Smooth muscle cell (in vitro differentiated cells): ENCODE data around the gene GOLPH3L. TPM values are rescaled to one million over a fixed set of nuclear protein-coding genes. Genes with fewer than 3 reads are reported as not detected.

ENCODE experiments used
- DNase-seq: peaks from one replicate; lab custom pipeline; 2025; ENCODE audit not compliant: unreplicated experiment; lab: John Stamatoyannopoulos, UW
- H2AFZ ChIP-seq: fragments of 200-600 bp; sonication (generic); 2 replicates; pipeline ENCODE4 v1.6.0; 2016; ENCODE audit warnings: antibody characterized with exemption, low read depth, mild to moderate bottlenecking
- H3F3A ChIP-seq: fragments of 200-600 bp; sonication (generic); 2 replicates; pipeline ENCODE4 v1.6.0; 2017; ENCODE audit warnings: antibody characterized with exemption, low read depth
- H3K27ac ChIP-seq: fragments of 200-600 bp; sonication (generic); 2 replicates; pipeline ENCODE4 v1.5.1; 2016; ENCODE audit warnings: low read depth, mild to moderate bottlenecking
- H3K27me3 ChIP-seq: fragments of 200-600 bp; sonication (generic); 2 replicates; pipeline ENCODE4 v1.6.1; 2016; ENCODE audit warnings: low read depth, mild to moderate bottlenecking
- H3K36me3 ChIP-seq: fragments of 200-600 bp; sonication (generic); 2 replicates; pipeline ENCODE4 v1.5.1; 2016; ENCODE audit warnings: low read depth
- H3K4me1 ChIP-seq: fragments of 200-600 bp; sonication (generic); 2 replicates; pipeline ENCODE4 v1.5.1; 2016; ENCODE audit warnings: low read depth
- H3K4me2 ChIP-seq: fragments of 200-600 bp; sonication (generic); 2 replicates; pipeline ENCODE4 v1.6.0; 2016; ENCODE audit warnings: mild to moderate bottlenecking
- H3K4me3 ChIP-seq: fragments of 200-600 bp; sonication (generic); 2 replicates; pipeline ENCODE4 v1.5.1; 2016; ENCODE audit warnings: mild to moderate bottlenecking
- H3K79me2 ChIP-seq: fragments of 200-600 bp; sonication (generic); 2 replicates; pipeline ENCODE4 v1.6.0; 2016; ENCODE audit warnings: low read depth, mild to moderate bottlenecking
- H3K9ac ChIP-seq: fragments of 200-600 bp; sonication (generic); 2 replicates; pipeline ENCODE4 v1.6.0; 2016; ENCODE audit warnings: low read depth
- H3K9me3 ChIP-seq: fragments of 200-600 bp; sonication (generic); replicated peaks from 2 replicates; pipeline ENCODE4 v1.5.1; 2016; ENCODE audit warnings: low read depth
- H4K20me1 ChIP-seq: fragments of 200-600 bp; sonication (generic); 2 replicates; pipeline ENCODE4 v1.6.0; 2016; ENCODE audit warnings: low read depth
- WGBS: methylation state at CpG from one replicate; pipeline ENCODE4 v1.1.7; 2016; ENCODE audit warnings: low lambda C conversion rate; 5-methylcytosine and 5-hydroxymethylcytosine counted together
- polyA plus RNA-seq: library from polyadenylated mRNA; unstranded; fragments of >200 nt; fragmentation: Nextera tagmentation; extraction: Ambion mirVana; gene quantifications from 2 replicates; pipeline ENCODE4 v1.2.1, GENCODE V29; 2016
- total RNA-seq: library from RNA; depleted of rRNA; stranded (reverse); fragments of >200 nt; gene quantifications from 2 replicates; pipeline ENCODE4 v1.2.3, GENCODE V29; 2014
- TF ChIP-seq, protein P1 (sequence below): fragments of 200-600 bp; sonication (generic); IDR thresholded peaks from 2 replicates; pipeline ENCODE4 v1.5.1; 2017; ENCODE audit warnings: borderline replicate concordance, mild to moderate bottlenecking, antibody characterized with exemption; ENCODE audit not compliant: insufficient read depth, poor library complexity, severe bottlenecking

The GOLPH3L gene
- total and polyA plus RNA-seq, 2 experiments from 2014 or later = 9.9 to 10.7 TPM

DNA sequence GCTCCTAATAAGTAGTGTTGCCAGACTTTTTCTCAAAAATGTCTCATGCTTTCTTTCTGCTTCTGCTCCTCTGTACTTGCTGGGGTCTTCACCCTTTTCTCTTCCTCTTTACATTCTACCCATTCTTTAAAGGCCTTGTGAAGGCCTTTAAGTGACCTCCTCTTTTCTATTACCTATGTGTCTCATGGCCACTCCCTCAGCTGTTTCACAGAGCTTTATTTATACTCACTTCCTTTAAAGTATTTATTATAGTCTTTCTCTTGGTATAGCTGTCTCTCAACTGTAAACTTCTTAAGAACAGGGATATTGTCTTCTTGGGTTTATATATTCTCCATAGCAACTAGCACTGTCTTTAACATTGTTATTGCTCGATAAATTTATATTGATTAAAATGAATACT, 792 bp downstream of the GOLPH3L start:
- H3K4me3 ChIP-seq = peak overlapping the region; percentile 98
- H3K4me2 ChIP-seq = peak overlapping the region; percentile 97
- H3K36me3 ChIP-seq = peaks cover 14% of the 10 kb centered on the region
- H3K9me3 ChIP-seq = no peaks in the 10 kb centered on the region
- peak overlapping the region; percentile 82 for H3K9ac ChIP-seq
- H2AFZ ChIP-seq = no peak overlapping the region
- 63% methylated on average over 1 of the region's 1 CpG for whole genome bisulfite sequencing
- H3K27me3 ChIP-seq = no peaks in the 10 kb centered on the region
- H4K20me1 ChIP-seq = no peaks in the 10 kb centered on the region
- no peaks in the 10 kb centered on the region for H3F3A ChIP-seq
- TF ChIP-seq, protein P1, sequence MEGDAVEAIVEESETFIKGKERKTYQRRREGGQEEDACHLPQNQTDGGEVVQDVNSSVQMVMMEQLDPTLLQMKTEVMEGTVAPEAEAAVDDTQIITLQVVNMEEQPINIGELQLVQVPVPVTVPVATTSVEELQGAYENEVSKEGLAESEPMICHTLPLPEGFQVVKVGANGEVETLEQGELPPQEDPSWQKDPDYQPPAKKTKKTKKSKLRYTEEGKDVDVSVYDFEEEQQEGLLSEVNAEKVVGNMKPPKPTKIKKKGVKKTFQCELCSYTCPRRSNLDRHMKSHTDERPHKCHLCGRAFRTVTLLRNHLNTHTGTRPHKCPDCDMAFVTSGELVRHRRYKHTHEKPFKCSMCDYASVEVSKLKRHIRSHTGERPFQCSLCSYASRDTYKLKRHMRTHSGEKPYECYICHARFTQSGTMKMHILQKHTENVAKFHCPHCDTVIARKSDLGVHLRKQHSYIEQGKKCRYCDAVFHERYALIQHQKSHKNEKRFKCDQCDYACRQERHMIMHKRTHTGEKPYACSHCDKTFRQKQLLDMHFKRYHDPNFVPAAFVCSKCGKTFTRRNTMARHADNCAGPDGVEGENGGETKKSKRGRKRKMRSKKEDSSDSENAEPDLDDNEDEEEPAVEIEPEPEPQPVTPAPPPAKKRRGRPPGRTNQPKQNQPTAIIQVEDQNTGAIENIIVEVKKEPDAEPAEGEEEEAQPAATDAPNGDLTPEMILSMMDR = no peak
- H3K79me2 ChIP-seq = peaks cover 17% of the 10 kb centered on the region
- H3K4me1 ChIP-seq = peaks cover 9% of the 10 kb centered on the region
- H3K27ac ChIP-seq = peak overlapping the region; percentile 73
- no peak for DNase-seq

DNA sequence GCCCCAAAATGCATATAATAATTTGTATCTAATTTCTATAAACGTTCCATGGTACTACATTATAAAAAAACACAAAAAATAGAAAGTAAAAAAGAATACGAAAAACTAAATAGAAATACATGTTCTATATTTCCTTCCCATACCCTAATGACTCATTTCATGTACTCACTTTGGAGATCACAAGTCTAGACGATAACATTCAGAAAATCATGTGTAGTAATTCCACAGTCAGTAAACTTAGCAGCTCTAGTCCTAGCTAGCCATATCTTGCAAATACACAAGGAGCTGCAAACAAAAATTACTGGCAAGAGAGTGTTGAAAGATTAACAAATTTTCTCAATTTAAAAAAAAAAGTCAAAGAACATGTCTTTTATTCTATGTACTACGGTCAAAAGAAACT, 1.4 kb downstream of the GOLPH3L start:
- H3K79me2 ChIP-seq = peaks cover 17% of the 10 kb centered on the region
- peaks cover 4% of the 10 kb centered on the region for H4K20me1 ChIP-seq
- H3K4me1 ChIP-seq = peaks cover 9% of the 10 kb centered on the region
- TF ChIP-seq, protein P1 = no peak
- H3K4me2 ChIP-seq = peak overlapping the region; percentile 97
- no peak overlapping the region for H2AFZ ChIP-seq
- H3K36me3 ChIP-seq = peaks cover 14% of the 10 kb centered on the region
- H3K9ac ChIP-seq = no peak overlapping the region
- no peaks in the 10 kb centered on the region for H3K9me3 ChIP-seq
- H3K27ac ChIP-seq = peak overlapping the region; percentile 73
- DNase-seq = no peak
- no peaks in the 10 kb centered on the region for H3K27me3 ChIP-seq
- H3K4me3 ChIP-seq = peak overlapping the region; percentile 98
- no peaks in the 10 kb centered on the region for H3F3A ChIP-seq
- 78% methylated on average over 4 of the region's 4 CpGs for WGBS

DNA sequence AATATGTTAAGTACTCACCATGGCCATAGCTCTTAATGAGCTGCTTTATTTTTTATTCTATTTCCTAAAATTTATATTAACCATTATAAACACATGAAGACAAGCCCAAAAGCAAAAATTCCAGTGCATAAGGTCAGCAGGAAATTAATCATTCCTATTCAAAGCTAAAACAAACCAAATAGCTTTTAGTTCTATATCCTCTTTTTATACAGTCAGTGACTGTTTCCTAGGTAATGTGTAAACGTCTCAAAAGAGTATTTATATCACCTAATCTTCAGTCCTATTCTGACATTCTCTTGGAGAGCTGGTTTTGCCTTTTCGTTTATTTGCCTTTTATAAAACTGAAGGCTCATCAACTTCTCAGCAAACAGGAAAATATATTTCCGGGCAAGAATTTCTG, 4.2 kb downstream of the GOLPH3L start:
- Histone ChIP-seq H3K4me3 (no peak overlapping the region), H3K9ac (no peak overlapping the region), H2AFZ (no peak overlapping the region), H3K79me2 (peaks cover 17% of the 10 kb centered on the region), H3K36me3 (peaks cover 19% of the 10 kb centered on the region), H4K20me1 (peaks cover 6% of the 10 kb centered on the region), H3K4me2 (no peak overlapping the region), H3K9me3 (no peaks in the 10 kb centered on the region), H3K27ac (no peak overlapping the region), H3K27me3 (no peaks in the 10 kb centered on the region), H3K4me1 (peaks cover 9% of the 10 kb centered on the region), H3F3A (no peaks in the 10 kb centered on the region)
- TF ChIP-seq, protein P1 = no peak
- DNase-seq = no peak
- 95% methylated on average over 3 of the region's 3 CpGs for WGBS

- Histone ChIP-seq H3F3A (no peaks in the 10 kb centered on the region), H4K20me1 (peaks cover 6% of the 10 kb centered on the region), H3K36me3 (peaks cover 19% of the 10 kb centered on the region)
These were observed 8.2 kb downstream of the GOLPH3L start for GRCh38 chr1:150688763-150689162.

More at GRCh38 chr1:150688763-150689162, 8.2 kb downstream of the GOLPH3L start:
- no peak overlapping the region for H2AFZ ChIP-seq
- no peak overlapping the region for H3K4me2 ChIP-seq
- DNase-seq = no peak
- TF ChIP-seq, protein P1 = no peak
- 100% methylated on average over 1 of the region's 1 CpG for WGBS
- peaks cover 3% of the 10 kb centered on the region for H3K79me2 ChIP-seq
- no peaks in the 10 kb centered on the region for H3K9me3 ChIP-seq
- no peaks in the 10 kb centered on the region for H3K4me1 ChIP-seq
- no peak overlapping the region for H3K9ac ChIP-seq
- H3K4me3 ChIP-seq = no peak overlapping the region
- H3K27me3 ChIP-seq = no peaks in the 10 kb centered on the region
- no peak overlapping the region for H3K27ac ChIP-seq
